Stimulated activated CD4-positive, alpha-beta T cell treated with anti-CD3 and anti-CD28 coated beads, Interleukin-2, amount 100 ng/mL, for 24 hours (primary cell): ENCODE data around the gene PLAU.
"Not testable (repeated sequence)": the region's sequence is repeated elsewhere in the genome, so short reads cannot be mapped to it uniquely, and the experiment has no call there.

Source experiments
- DNase-seq, 2 donors: peaks; one replicate each; pipeline ENCODE4 v3.0.0-alpha.2; 2020

Gene PLAU

GRCh38 chr10:73955719-73956118 lies 44.8 kb downstream of the PLAU start:
- no peak for DNase-seq

GRCh38 chr10:73956476-73957359 lies 45.8 kb downstream of the PLAU start:
- DNase-seq, result peak; percentile 20 to 32

GRCh38 chr10:73959484-73960243 lies 48.7 kb downstream of the PLAU start:
- DNase-seq, result no peak

GRCh38 chr10:73962386-73962785 lies 51.5 kb downstream of the PLAU start:
- no peak for DNase-seq

GRCh38 chr10:73963533-73963932 lies 52.6 kb downstream of the PLAU start:
- DNase-seq, result not testable (repeated sequence)

GRCh38 chr10:73964743-73965142 lies 53.8 kb downstream of the PLAU start:
- DNase-seq, result no peak

GRCh38 chr10:73965267-73965889 lies 54.4 kb downstream of the PLAU start:
- not testable (repeated sequence) for DNase-seq

- no peak for DNase-seq
These were observed 55.2 kb downstream of the PLAU start for GRCh38 chr10:73965890-73966768.

GRCh38 chr10:73967022-73967429 lies 56.1 kb downstream of the PLAU start:
- DNase-seq, result no peak
